PC-9 (cell line): ENCODE measurements around the gene GPS2. TPM values are rescaled to one million over a fixed set of nuclear protein-coding genes. Genes with fewer than 3 reads are reported as not detected.

Experiments used
- BruUV-seq: library from RNA; stranded (reverse); fragments of 400-500 nt; replicated peaks from 2 replicates; lab custom pipeline; 2021; lab: Mats Ljungman, UMichigan
- CTCF ChIA-PET: fragments of 300-600 bp; sonication (Branson Sonifier 250); formaldehyde crosslinking; loops from one replicate; lab custom pipeline; 2022; ENCODE audit warnings: antibody characterized with exemption; lab: Charles Lee
- POLR2A ChIA-PET: fragments of 300-600 bp; sonication (Branson Sonifier 250); formaldehyde crosslinking; loops from one replicate; lab custom pipeline; 2022; ENCODE audit warnings: antibody characterized with exemption; ENCODE audit not compliant: unreplicated experiment; lab: Charles Lee
- DNase-seq, 2 experiments: peaks; one replicate each; pipeline versions ENCODE4 v3.0.0 to v3.0.0-alpha.2; 2015 to 2022; ENCODE audit warnings: mixed read lengths in 1 of 2
- H2AFZ ChIP-seq: fragments of 200-600 bp; sonication (generic); 2 replicates; pipeline ENCODE4 v1.8.1; 2017; ENCODE audit warnings: antibody characterized with exemption
- H3F3A ChIP-seq: fragments of 200-600 bp; sonication (generic); 2 replicates; pipeline ENCODE4 v1.8.1; 2017; ENCODE audit warnings: antibody characterized with exemption, mild to moderate bottlenecking, low read depth; ENCODE audit not compliant: insufficient read depth
- H3K27ac ChIP-seq: fragments of 200-600 bp; sonication (generic); 2 replicates; pipeline ENCODE4 v1.6.1; 2016; ENCODE audit warnings: mixed run types
- H3K27me3 ChIP-seq: fragments of 200-600 bp; sonication (generic); 2 replicates; pipeline ENCODE4 v1.6.1; 2016; ENCODE audit warnings: low read depth, mixed run types; ENCODE audit not compliant: insufficient read depth
- H3K36me3 ChIP-seq: fragments of 200-600 bp; sonication (generic); 2 replicates; pipeline ENCODE4 v1.6.1; 2016; ENCODE audit warnings: low read depth, mixed run types
- H3K4me1 ChIP-seq: fragments of 200-600 bp; sonication (generic); replicated peaks from 2 replicates; pipeline ENCODE4 v1.6.1; 2016; ENCODE audit warnings: mixed run types; ENCODE audit not compliant: insufficient read depth
- H3K4me2 ChIP-seq: fragments of 200-600 bp; sonication (generic); 2 replicates; pipeline ENCODE4 v1.6.1; 2017; ENCODE audit warnings: mixed run types
- H3K4me3 ChIP-seq: fragments of 200-600 bp; sonication (generic); 2 replicates; pipeline ENCODE4 v1.6.1; 2016; ENCODE audit warnings: mixed run types
- H3K79me2 ChIP-seq: fragments of 200-600 bp; sonication (generic); 2 replicates; pipeline ENCODE4 v1.6.1; 2017; ENCODE audit warnings: low read depth, mixed run types
- H3K9me2 ChIP-seq: fragments of 200-600 bp; sonication (generic); 2 replicates; pipeline ENCODE4 v1.8.1; 2017; ENCODE audit warnings: mild to moderate bottlenecking; ENCODE audit not compliant: insufficient read depth
- H3K9me3 ChIP-seq: fragments of 200-600 bp; sonication (generic); 2 replicates; pipeline ENCODE4 v1.8.1; 2016; ENCODE audit warnings: low read depth; ENCODE audit not compliant: insufficient read depth
- H4K20me1 ChIP-seq: fragments of 200-600 bp; sonication (generic); 2 replicates; pipeline ENCODE4 v1.8.1; 2017; ENCODE audit not compliant: insufficient read depth
- CTCF ChIP-seq: fragments of 200-600 bp; sonication (generic); conservative IDR thresholded peaks from 2 replicates; pipeline ENCODE4 v1.6.1; 2017; ENCODE audit warnings: mixed run types, antibody characterized with exemption, mild to moderate bottlenecking, moderate library complexity
- EZH2 ChIP-seq: fragments of 200-600 bp; sonication (generic); IDR thresholded peaks from 2 replicates; pipeline ENCODE4 v1.8.0; 2017; ENCODE audit warnings: antibody characterized with exemption, low read depth
- intact Hi-C: fragments of 100-400 bp; cut with micrococcal nuclease; formaldehyde crosslinking; loops from one replicate; pipeline ENCODE4 v1.10.0; 2022; ENCODE audit not compliant: unreplicated experiment
- total RNA-seq: library from RNA; stranded (reverse); gene quantifications from 2 replicates; pipeline ENCODE4 v1.2.3, GENCODE V29; 2021

The GPS2 gene
- total RNA-seq, 1 experiment from 2014 or later: 61.3 TPM

- ChIA-PET CTCF (no interaction called here), POLR2A (no interaction called here)
- Histone ChIP-seq H4K20me1 (no peaks in the 10 kb centered on the region; the same call in 1 of the 2 replicates), H3K9me2 (no peaks in the 10 kb centered on the region), H3K27me3 (no peaks in the 10 kb centered on the region), H3K4me3 (no peak overlapping the region), H3K79me2 (peaks cover 25% of the 10 kb centered on the region), H2AFZ (no peak overlapping the region), H3K27ac (no peak overlapping the region), H3K36me3 (peaks cover 4% of the 10 kb centered on the region; the same call in 1 of the 2 replicates), H3F3A (peaks cover 12% of the 10 kb centered on the region; the same call in 1 of the 2 replicates), H3K4me2 (no peak overlapping the region), H3K4me1 (peaks cover 16% of the 10 kb centered on the region), H3K9me3 (no peaks in the 10 kb centered on the region)
- BruUV-seq: no TSS peak
- no peak for TF ChIP-seq CTCF
- TF ChIP-seq EZH2: no peak
- intact Hi-C loops: no loop called here
- no peak for DNase-seq
Measured at GRCh38 chr17:7327056-7327455, 11.9 kb upstream of the GPS2 start.

- BruUV-seq: no TSS peak
- Histone ChIP-seq H3K36me3 (peaks cover 4% of the 10 kb centered on the region; the same call in 1 of the 2 replicates), H3F3A (peaks cover 12% of the 10 kb centered on the region; the same call in 1 of the 2 replicates), H3K9me2 (no peaks in the 10 kb centered on the region), H2AFZ (no peak overlapping the region), H3K79me2 (peaks cover 25% of the 10 kb centered on the region), H3K4me1 (peaks cover 16% of the 10 kb centered on the region), H3K27me3 (no peaks in the 10 kb centered on the region), H3K4me3 (no peak overlapping the region), H3K9me3 (no peaks in the 10 kb centered on the region), H3K27ac (no peak overlapping the region), H4K20me1 (no peaks in the 10 kb centered on the region; the same call in 1 of the 2 replicates), H3K4me2 (no peak overlapping the region)
- intact Hi-C loops: no loop called here
- DNase-seq: no peak
- POLR2A ChIA-PET: no interaction called here
- CTCF ChIA-PET: no interaction called here
- TF ChIP-seq CTCF (no peak), EZH2 (no peak)
Measured at GRCh38 chr17:7326186-7326585, 11.0 kb upstream of the GPS2 start.

- peaks cover 4% of the 10 kb centered on the region; the same call in 1 of the 2 replicates for H3K36me3 ChIP-seq
- TF ChIP-seq EZH2: no peak
- TF ChIP-seq CTCF: no peak
- no peaks in the 10 kb centered on the region for H3K9me3 ChIP-seq
- H3K27me3 ChIP-seq: no peaks in the 10 kb centered on the region
- H3K27ac ChIP-seq: no peak overlapping the region
- H2AFZ ChIP-seq: no peak overlapping the region
- BruUV-seq: no TSS peak
- intact Hi-C loops: no loop called here
- H3F3A ChIP-seq: 0 out of 2 replicates have a peak, but pooled peaks cover 8% of the 10 kb centered on the region
- POLR2A ChIA-PET: no interaction called here
- peaks cover 25% of the 10 kb centered on the region for H3K79me2 ChIP-seq
- CTCF ChIA-PET: interaction anchor here (0.6 kb wide), 1 partner anchor 387 kb away, joined by 3 read pairs; no protein-coding TSS in a partner anchor
- H3K9me2 ChIP-seq: no peaks in the 10 kb centered on the region
- H4K20me1 ChIP-seq: no peaks in the 10 kb centered on the region; the same call in 1 of the 2 replicates
- H3K4me3 ChIP-seq: no peak overlapping the region
- no peak for DNase-seq
- no peak overlapping the region for H3K4me2 ChIP-seq
- H3K4me1 ChIP-seq: peaks cover 8% of the 10 kb centered on the region
Measured at GRCh38 chr17:7325031-7325528, 9.9 kb upstream of the GPS2 start.
